OCI-M1 (cell line): ENCODE measurements around the gene PTN.

Source experiments
- DNase-seq: peaks from one replicate; lab custom pipeline; 2025; lab: John Stamatoyannopoulos, UW

PTN gene

GRCh38 chr7:137324796-137325696 lies 18.5 kb downstream of the PTN start:
- no peak for DNase-seq

GRCh38 chr7:137316648-137317353 lies 26.7 kb downstream of the PTN start:
- DNase-seq, result no peak

GRCh38 chr7:137313201-137313600 lies 30.3 kb downstream of the PTN start:
- no peak for DNase-seq

- DNase-seq, result no peak
Observed at GRCh38 chr7:137306748-137307147, 36.8 kb downstream of the PTN start.

- DNase-seq, result no peak
Observed at GRCh38 chr7:137305901-137306621, 37.5 kb downstream of the PTN start.

- DNase-seq, result no peak
Observed at GRCh38 chr7:137304624-137305235, 38.8 kb downstream of the PTN start.

GRCh38 chr7:137304165-137304564 lies 39.4 kb downstream of the PTN start:
- no peak for DNase-seq

- DNase-seq, result no peak
Observed at GRCh38 chr7:137302081-137302480, 41.5 kb downstream of the PTN start.

GRCh38 chr7:137298464-137298794 lies 45.1 kb downstream of the PTN start:
- no peak for DNase-seq

- no peak for DNase-seq
Observed at GRCh38 chr7:137297551-137298463, 45.7 kb downstream of the PTN start.

- no peak for DNase-seq
Observed at GRCh38 chr7:137296576-137296975, 47.0 kb downstream of the PTN start.

- DNase-seq, result no peak
Observed at GRCh38 chr7:137295739-137296324, 47.7 kb downstream of the PTN start.

GRCh38 chr7:137289101-137289500 lies 54.4 kb downstream of the PTN start:
- DNase-seq, result no peak

- peak; percentile 1 for DNase-seq
Observed at GRCh38 chr7:137287651-137288258, 55.8 kb downstream of the PTN start.

GRCh38 chr7:137283153-137283552 lies 60.4 kb downstream of the PTN start:
- no peak for DNase-seq

- DNase-seq, result no peak
Observed at GRCh38 chr7:137282043-137282442, 61.5 kb downstream of the PTN start.

- DNase-seq, result no peak
Observed at GRCh38 chr7:137276189-137276588, 67.3 kb downstream of the PTN start.

GRCh38 chr7:137272249-137272648 lies 71.3 kb downstream of the PTN start:
- no peak for DNase-seq

- DNase-seq, result peak; percentile 0
Observed at GRCh38 chr7:137269240-137269639, 74.3 kb downstream of the PTN start.
